H1 (cell line): ENCODE results near the gene SOCS3. TPM values are rescaled to one million over a fixed set of nuclear protein-coding genes. Genes with fewer than 3 reads are reported as not detected.

Experiments
- CTCF ChIA-PET: fragments of 300-600 bp; sonication (Branson Sonifier 250); formaldehyde crosslinking; loops from one replicate; lab custom pipeline; 2021; ENCODE audit not compliant: partially characterized antibody; lab: Charles Lee
- POLR2A ChIA-PET: fragments of 300-600 bp; sonication (Branson Sonifier 250); formaldehyde crosslinking; loops from one replicate; lab custom pipeline; 2021; ENCODE audit warnings: inconsistent platforms; ENCODE audit not compliant: partially characterized antibody; lab: Charles Lee
- DNase-seq, 2 experiments: peaks; one replicate each; pipeline versions ENCODE4 v3.0.0 to v3.0.0-alpha.2; 2010 to 2022; ENCODE audit warnings: low spot score in 2 of 2, low read depth in 1 of 2, mixed read lengths in 1 of 2
- FAIRE-seq: peaks from 2 replicates; lab custom pipeline; 2011; peaks lifted over from hg19 to GRCh38; lab: Jason Lieb, UNC
- H2AFZ ChIP-seq: 2 replicates; pipeline ENCODE4 v1.8.1; 2012; ENCODE audit warnings: low read length, inconsistent platforms
- H2AK5ac ChIP-seq: 2 replicates; pipeline ENCODE4 v1.6.1; 2013; ENCODE audit warnings: low read depth, low read length
- H2BK120ac ChIP-seq: replicated peaks from 2 replicates; pipeline ENCODE3; 2013; ENCODE audit warnings: low read depth, low read length, inconsistent platforms
- H2BK12ac ChIP-seq: 2 replicates; pipeline ENCODE4 v1.6.1; 2013; ENCODE audit warnings: low read depth, low read length
- H2BK15ac ChIP-seq: 2 replicates; pipeline ENCODE4 v1.6.1; 2013; ENCODE audit warnings: low read length
- H2BK20ac ChIP-seq: 2 replicates; pipeline ENCODE4 v1.6.1; 2013; ENCODE audit warnings: low read length
- H2BK5ac ChIP-seq: 2 replicates; pipeline ENCODE4 v1.6.1; 2013; ENCODE audit warnings: low read depth, low read length
- H3K14ac ChIP-seq: 2 replicates; pipeline ENCODE4 v1.6.1; 2013; ENCODE audit warnings: inconsistent platforms; ENCODE audit not compliant: insufficient read length
- H3K18ac ChIP-seq: 2 replicates; pipeline ENCODE4 v1.6.1; 2013; ENCODE audit warnings: low read length; ENCODE audit errors: extremely low read depth
- H3K23ac ChIP-seq: 2 replicates; pipeline ENCODE4 v1.6.1; 2013; ENCODE audit warnings: inconsistent platforms; ENCODE audit not compliant: insufficient read length
- H3K23me2 ChIP-seq: 2 replicates; pipeline ENCODE4 v1.6.1; 2013; ENCODE audit warnings: low read depth, low read length
- H3K27ac ChIP-seq: 2 replicates; pipeline ENCODE4 v1.6.1; 2011; ENCODE audit warnings: low read depth, low read length, inconsistent platforms
- H3K27me3 ChIP-seq, 4 experiments: replicated peaks in 1 of 4; 1 replicate in 1 of 4; 2 replicates in 3 of 4; pipeline versions ENCODE4 v1.6.1 to v1.8.1; 2011 to 2013; ENCODE audit warnings: low read length in 3 of 4, mild to moderate bottlenecking in 3 of 4, inconsistent platforms in 2 of 4, mixed read lengths in 2 of 4, moderate library complexity in 1 of 4; ENCODE audit not compliant: control insufficient read depth in 3 of 4, insufficient read depth in 3 of 4; ENCODE audit errors: extremely low read depth in 1 of 4
- H3K36me3 ChIP-seq, 4 experiments: 2 replicates each; pipeline versions ENCODE4 v1.6.1 to v1.8.1; 2011 to 2013; ENCODE audit warnings: mild to moderate bottlenecking in 4 of 4, low read length in 3 of 4, moderate library complexity in 2 of 4, control low read depth in 1 of 4, inconsistent platforms in 1 of 4; ENCODE audit not compliant: insufficient read depth in 4 of 4, control insufficient read depth in 2 of 4
- H3K4ac ChIP-seq: replicated peaks from 2 replicates; pipeline ENCODE3; 2013; ENCODE audit warnings: low read length, low read depth, mixed read lengths, inconsistent platforms; ENCODE audit not compliant: insufficient read length
- H3K4me1 ChIP-seq, 4 experiments: replicated peaks in 1 of 4; 1 replicate in 1 of 4; 2 replicates in 3 of 4; pipeline versions ENCODE4 v1.6.1 to v1.8.1; 2011 to 2013; ENCODE audit warnings: low read length in 3 of 4, inconsistent platforms in 2 of 4, mixed read lengths in 1 of 4; ENCODE audit not compliant: insufficient read depth in 4 of 4, control insufficient read depth in 3 of 4
- H3K4me2 ChIP-seq, 2 experiments: 2 replicates each; pipeline versions ENCODE4 v1.6.1 to v1.8.1; 2011 to 2013; ENCODE audit warnings: low read depth in 2 of 2, low read length in 2 of 2, control low read depth in 1 of 2, inconsistent platforms in 1 of 2, mild to moderate bottlenecking in 1 of 2; ENCODE audit not compliant: insufficient read depth in 1 of 2
- H3K4me3 ChIP-seq, 4 experiments: fragments of 200-600, 300-600 bp in 1 of 4; sonication (generic), shearing (Covaris generic), sonication (Bioruptor Twin) in 1 of 4; 2 replicates each; pipeline versions ENCODE4 v1.5.1 to v1.8.1; 2011 to 2016; ENCODE audit warnings: low read length in 4 of 4, low read depth in 3 of 4, control low read depth in 2 of 4, inconsistent platforms in 2 of 4, mild to moderate bottlenecking in 2 of 4, mixed read lengths in 1 of 4, moderate library complexity in 1 of 4; ENCODE audit not compliant: insufficient read depth in 2 of 4; ENCODE audit errors: extremely low read depth in 1 of 4
- H3K56ac ChIP-seq: replicated peaks from 2 replicates; pipeline ENCODE3; 2013; ENCODE audit warnings: low read depth, mild to moderate bottlenecking, mixed read lengths, low read length, inconsistent platforms; ENCODE audit not compliant: insufficient read length
- H3K79me1 ChIP-seq: 2 replicates; pipeline ENCODE4 v1.6.1; 2013; ENCODE audit warnings: low read depth, low read length, control low read depth
- H3K79me2 ChIP-seq, 2 experiments: 2 replicates each; pipeline versions ENCODE4 v1.6.1 to v1.8.1; 2012 to 2013; ENCODE audit warnings: low read length in 2 of 2, mild to moderate bottlenecking in 2 of 2, inconsistent platforms in 1 of 2; ENCODE audit not compliant: insufficient read depth in 2 of 2, control insufficient read depth in 1 of 2
- H3K9ac ChIP-seq, 4 experiments: replicated peaks in 1 of 4; 1 replicate in 1 of 4; 2 replicates in 3 of 4; pipeline versions ENCODE4 v1.6.1 to v1.8.1; 2011 to 2013; ENCODE audit warnings: low read depth in 3 of 4, low read length in 3 of 4, control low read depth in 2 of 4, mild to moderate bottlenecking in 2 of 4, moderate library complexity in 2 of 4, inconsistent platforms in 1 of 4; ENCODE audit errors: extremely low read depth in 1 of 4
- H3K9me3 ChIP-seq, 2 experiments: 2 replicates each; pipeline versions ENCODE4 v1.6.1 to v1.8.1; 2012 to 2013; ENCODE audit warnings: mild to moderate bottlenecking in 2 of 2, moderate library complexity in 2 of 2, control low read depth in 1 of 2, inconsistent platforms in 1 of 2, low read depth in 1 of 2, low read length in 1 of 2, mixed read lengths in 1 of 2; ENCODE audit not compliant: insufficient read depth in 2 of 2
- H4K20me1 ChIP-seq, 2 experiments: replicated peaks in 1 of 2; 2 replicates each; pipeline versions ENCODE3 to v1.8.1; 2011 to 2013; ENCODE audit warnings: inconsistent platforms in 2 of 2, low read length in 2 of 2, mild to moderate bottlenecking in 1 of 2; ENCODE audit not compliant: insufficient read depth in 2 of 2, control insufficient read depth in 1 of 2
- H4K5ac ChIP-seq: 2 replicates; pipeline ENCODE4 v1.6.1; 2013; ENCODE audit warnings: low read length, low read depth, mixed read lengths, inconsistent platforms; ENCODE audit not compliant: insufficient read length
- H4K8ac ChIP-seq: 2 replicates; pipeline ENCODE4 v1.8.0; 2013; ENCODE audit warnings: mild to moderate bottlenecking, moderate library complexity, low read length, inconsistent platforms; ENCODE audit not compliant: insufficient read depth; ENCODE audit errors: extremely low read depth
- H4K91ac ChIP-seq: replicated peaks from 2 replicates; pipeline ENCODE3; 2013; ENCODE audit warnings: low read length, mixed read lengths, inconsistent platforms; ENCODE audit not compliant: insufficient read length
- CTBP2 ChIP-seq: IDR thresholded peaks from 2 replicates; pipeline ENCODE4 v1.7.0; 2011; ENCODE audit warnings: borderline replicate concordance, mild to moderate bottlenecking, moderate library complexity, mixed read lengths, low read length; ENCODE audit not compliant: insufficient read depth, insufficient read length
- KDM1A ChIP-seq: fragments of 200-600, 300-600 bp; sonication (generic); IDR thresholded peaks from 2 replicates; pipeline ENCODE4 v1.7.1; 2016; ENCODE audit warnings: mild to moderate bottlenecking, low read length, borderline replicate concordance
- WGBS, 2 experiments: shearing (Covaris generic) in 1 of 2; methylation state at CpG; one replicate each; pipeline versions ENCODE4 v1.1.6 to v1.1.7; 2013 to 2015; ENCODE audit warnings: low lambda C conversion rate in 2 of 2, mixed read lengths in 2 of 2, inconsistent platforms in 1 of 2, low coverage in 1 of 2, missing lambda C conversion rate in 1 of 2; ENCODE audit not compliant: insufficient replicate concordance in 2 of 2, insufficient coverage in 1 of 2, insufficient read length in 1 of 2; ENCODE audit errors: extremely low coverage in 1 of 2, missing lambda C conversion rate in 1 of 2; 5-methylcytosine and 5-hydroxymethylcytosine counted together
- polyA plus RNA-seq, 7 experiments: library from polyadenylated mRNA; depleted of rRNA in 3 of 7; stranded (reverse) in 5 of 7; unstranded in 2 of 7; fragments of >200 nt in 5 of 7; fragments of 200-250 nt in 2 of 7; gene quantifications; 1 replicate in 5 of 7; 2 replicates in 1 of 7; 4 replicates in 1 of 7; pipeline versions ENCODE4 v1.2.1 to v1.2.3, GENCODE V29; 2011 to 2013; ENCODE audit warnings: missing spikeins in 2 of 7, mixed read lengths in 2 of 7
- total RNA-seq: library from RNA; stranded (reverse); fragmentation: NEBNext Ultra II Directional; extraction: Animal tissue kit (Norgen Biotek cat#: 25700); gene quantifications from 2 replicates; pipeline ENCODE4 v1.2.1, GENCODE V29; 2021

The SOCS3 gene
- total and polyA plus RNA-seq, 2 of the 8 experiments (the other 6 are each of a cell fraction or from before 2014, with no cell fraction given), result 10.1 to 47.9 TPM

DNA sequence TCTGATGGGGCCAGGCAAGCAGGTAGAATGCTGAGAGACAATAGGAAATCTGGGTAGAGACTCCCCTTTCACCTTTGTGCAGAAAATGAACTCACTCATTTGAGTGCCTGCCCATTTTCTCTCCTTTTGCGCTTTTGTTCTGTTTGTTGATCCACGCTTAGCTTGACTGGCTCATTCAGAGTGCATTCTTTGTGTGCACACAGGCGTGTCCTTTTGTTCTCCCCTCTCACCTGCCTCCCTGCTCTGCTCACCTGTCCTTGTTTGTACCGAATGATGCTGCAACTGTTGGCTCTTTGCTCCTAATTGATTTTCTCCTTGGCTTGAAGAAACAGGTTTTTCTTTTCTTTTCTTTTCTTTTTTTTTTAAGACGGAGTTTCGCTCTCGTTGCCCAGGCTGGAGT, 34.3 kb upstream of the SOCS3 start:
- Histone ChIP-seq H2BK120ac (no peak overlapping the region), H2BK20ac (no peak overlapping the region), H3K79me2 (peaks cover 19 to 87% of the 10 kb centered on the region in 2 experiments), H2BK5ac (no peak overlapping the region), H3K56ac (no peak overlapping the region), H4K91ac (no peak overlapping the region), H3K14ac (no peak overlapping the region), H3K9ac (no peak overlapping the region), H4K20me1 (peaks cover 12 to 28% of the 10 kb centered on the region in 2 experiments), H3K79me1 (peaks cover 13% of the 10 kb centered on the region), H3K18ac (no peak overlapping the region), H3K4me2 (no peak overlapping the region), H3K27ac (no peak overlapping the region), H2AK5ac (no peak overlapping the region), H3K4me3 (no peak overlapping the region), H3K23ac (no peak overlapping the region), H3K36me3 (peaks cover 7 to 37% (median 27%) of the 10 kb centered on the region in 4 experiments), H3K4me1 (peaks cover 0 to 4% (median 0%) of the 10 kb centered on the region in 4 experiments; a peak in 4 of 7 replicates), H3K27me3 (no peaks in the 10 kb centered on the region), H3K4ac (no peak overlapping the region), H2BK12ac (no peak overlapping the region), H4K5ac (no peak overlapping the region), H2AFZ (no peak overlapping the region), H3K23me2 (no peaks in the 10 kb centered on the region), H2BK15ac (no peak overlapping the region), H4K8ac (no peak overlapping the region), H3K9me3 (no peaks in the 10 kb centered on the region)
- WGBS, 2 experiments, result 97% methylated on average over 5 of the region's 7 CpGs; no CpG with 5 or more reads in 1 of the 2 experiments
- FAIRE-seq, result no peak
- POLR2A ChIA-PET, result no interaction called here
- no peak for DNase-seq
- CTCF ChIA-PET, result interaction anchor here (0.9 kb wide), 1 partner anchor 25 kb away, joined by 4 read pairs; no protein-coding TSS in a partner anchor
- no peak for TF ChIP-seq CTBP2
- TF ChIP-seq KDM1A, result no peak
